Fibroblast of mammary gland (primary cell): ENCODE measurements around the gene PTPRD.
A peak's percentile ranks its signal among the peaks of the same experiment; 100 is the strongest.

Experiments
- DNase-seq: peaks from one replicate; pipeline ENCODE4 v3.0.0-alpha.2; 2010; ENCODE audit warnings: low read depth
- H3K4me3 ChIP-seq: 2 replicates; pipeline ENCODE4 v1.5.1; 2011; ENCODE audit warnings: low read depth, mild to moderate bottlenecking, low read length, moderate library complexity; ENCODE audit not compliant: control insufficient read depth
- CTCF ChIP-seq: conservative IDR thresholded peaks from 2 replicates; pipeline ENCODE4 v1.5.1; 2011; ENCODE audit warnings: low read depth, low read length, inconsistent platforms; ENCODE audit not compliant: control insufficient read depth, insufficient read depth

PTPRD gene

GRCh38 chr9:8450810-8451545 lies 2161.8 kb downstream of the PTPRD start:
- TF ChIP-seq CTCF = no peak
- H3K4me3 ChIP-seq = no peak overlapping the region
- no peak for DNase-seq

GRCh38 chr9:8448226-8448625 lies 2164.6 kb downstream of the PTPRD start:
- no peak overlapping the region for H3K4me3 ChIP-seq
- no peak for TF ChIP-seq CTCF
- DNase-seq = peak; percentile 60

- no peak overlapping the region for H3K4me3 ChIP-seq
- no peak for DNase-seq
- TF ChIP-seq CTCF = no peak
Measured at GRCh38 chr9:8447601-8448000, 2165.2 kb downstream of the PTPRD start.

- DNase-seq = peak; percentile 31
- no peak overlapping the region for H3K4me3 ChIP-seq
- no peak for TF ChIP-seq CTCF
Measured at GRCh38 chr9:8437876-8438275, 2174.9 kb downstream of the PTPRD start.

- no peak for TF ChIP-seq CTCF
- H3K4me3 ChIP-seq = no peak overlapping the region
- DNase-seq = no peak
Measured at GRCh38 chr9:8437259-8437658, 2175.5 kb downstream of the PTPRD start.

- DNase-seq = no peak
- no peak for TF ChIP-seq CTCF
- H3K4me3 ChIP-seq = no peak overlapping the region
Measured at GRCh38 chr9:8436786-8437185, 2176.0 kb downstream of the PTPRD start.
